Measurements from ENCODE around the gene BICD1. TPM values are rescaled to one million over a fixed set of nuclear protein-coding genes. Genes with fewer than 3 reads are reported as not detected.

Gene BICD1
- total and polyA plus RNA-seq, 4 donors = 3.0 to 42.6 (median 25.2) TPM

- no peak overlapping the region for H3K4me3 ChIP-seq (ENCODE audit: low read length in 2 of 2)
- 65 to 67% methylated on average over 1 of the region's 1 CpG for whole genome bisulfite sequencing, 2 donors
- no peak for DNase-seq
- no peaks in the 10 kb centered on the region for H3K4me1 ChIP-seq (ENCODE audit: control insufficient read depth in 1 of 2, insufficient read depth in 2 of 2, low read length in 2 of 2)
- intact Hi-C loops (cut with DNase I) = loop anchor here in 1 of 2 donors (2.0 to 5.0 kb wide), 2 partner anchors 38 to 243 kb away; no protein-coding TSS in a partner anchor
- H3K27ac ChIP-seq (ENCODE audit: low read depth in 1 of 2, low read length in 2 of 2) = no peak overlapping the region
- no peaks in the 10 kb centered on the region for H3K36me3 ChIP-seq (ENCODE audit: control insufficient read depth in 1 of 2, insufficient read depth in 2 of 2, low read length in 1 of 2)
- H3K9me3 ChIP-seq (ENCODE audit: control insufficient read depth, low read length) = no peaks in the 10 kb centered on the region
- ATAC-seq (ENCODE audit: low FRiP score) = no peak
- no peaks in the 10 kb centered on the region for H3K27me3 ChIP-seq (ENCODE audit: control insufficient read depth in 1 of 2, insufficient read depth in 2 of 2, low read length in 1 of 2)
Observed at GRCh38 chr12:32305163-32305562, 198.5 kb downstream of the BICD1 start.

- ATAC-seq (ENCODE audit: low FRiP score) = no peak
- WGBS, 2 donors = 72 to 88% methylated on average over 3 of the region's 3 CpGs
- intact Hi-C loops (cut with DNase I) = loop anchor here in 1 of 2 donors (5.0 kb wide), 1 partner anchor 245 kb away; no protein-coding TSS in a partner anchor
Observed at GRCh38 chr12:32307326-32307725, 200.7 kb downstream of the BICD1 start.

GRCh38 chr12:32309811-32310736, 203.4 kb downstream of the BICD1 start:
- Histone ChIP-seq H3K36me3 (ENCODE audit: control insufficient read depth in 1 of 2, insufficient read depth in 2 of 2, low read length in 1 of 2) (no peaks in the 10 kb centered on the region), H3K4me1 (ENCODE audit: control insufficient read depth in 1 of 2, insufficient read depth in 2 of 2, low read length in 2 of 2) (no peaks in the 10 kb centered on the region), H3K9me3 (ENCODE audit: control insufficient read depth, low read length) (no peaks in the 10 kb centered on the region), H3K4me3 (ENCODE audit: low read length in 2 of 2) (no peak overlapping the region), H3K27me3 (ENCODE audit: control insufficient read depth in 1 of 2, insufficient read depth in 2 of 2, low read length in 1 of 2) (no peaks in the 10 kb centered on the region), H3K27ac (ENCODE audit: low read depth in 1 of 2, low read length in 2 of 2) (no peak overlapping the region)
- 68 to 74% methylated on average over 10 of the region's 10 CpGs for WGBS, 2 donors
- intact Hi-C loops (cut with DNase I) = loop anchor here in 1 of 2 donors (5.0 kb wide), 2 partner anchors 248 to 653 kb away; partner anchors contain the start of gene ETFBKMT
- ATAC-seq (ENCODE audit: low FRiP score) (no peak), DNase-seq (no peak)

More at GRCh38 chr12:32307326-32307725, 200.7 kb downstream of the BICD1 start:
- no peak overlapping the region for H3K27ac ChIP-seq (ENCODE audit: low read depth in 1 of 2, low read length in 2 of 2)
- no peaks in the 10 kb centered on the region for H3K4me1 ChIP-seq (ENCODE audit: control insufficient read depth in 1 of 2, insufficient read depth in 2 of 2, low read length in 2 of 2)
- H3K36me3 ChIP-seq (ENCODE audit: control insufficient read depth in 1 of 2, insufficient read depth in 2 of 2, low read length in 1 of 2) = no peaks in the 10 kb centered on the region
- H3K4me3 ChIP-seq (ENCODE audit: low read length in 2 of 2) = no peak overlapping the region
- no peaks in the 10 kb centered on the region for H3K27me3 ChIP-seq (ENCODE audit: control insufficient read depth in 1 of 2, insufficient read depth in 2 of 2, low read length in 1 of 2)
- no peaks in the 10 kb centered on the region for H3K9me3 ChIP-seq (ENCODE audit: control insufficient read depth, low read length)
- DNase-seq = no peak

GRCh38 chr12:32312049-32312670, 205.5 kb downstream of the BICD1 start:
- H3K4me3 ChIP-seq (ENCODE audit: low read length in 2 of 2) = no peak overlapping the region
- ATAC-seq (ENCODE audit: low FRiP score) (no peak), DNase-seq (no peak)
- 76 to 83% methylated on average over 2 of the region's 2 CpGs for WGBS, 2 donors
- H3K27me3 ChIP-seq (ENCODE audit: control insufficient read depth in 1 of 2, insufficient read depth in 2 of 2, low read length in 1 of 2) = no peaks in the 10 kb centered on the region
- intact Hi-C loops (cut with DNase I) = loop anchor here in 1 of 2 donors (5.0 kb wide), 1 partner anchor 655 kb away; the partner anchor contains the start of gene ETFBKMT
- no peak overlapping the region for H3K27ac ChIP-seq (ENCODE audit: low read depth in 1 of 2, low read length in 2 of 2)
- no peaks in the 10 kb centered on the region for H3K4me1 ChIP-seq (ENCODE audit: control insufficient read depth in 1 of 2, insufficient read depth in 2 of 2, low read length in 2 of 2)
- H3K9me3 ChIP-seq (ENCODE audit: control insufficient read depth, low read length) = no peaks in the 10 kb centered on the region
- H3K36me3 ChIP-seq (ENCODE audit: control insufficient read depth in 1 of 2, insufficient read depth in 2 of 2, low read length in 1 of 2) = no peaks in the 10 kb centered on the region

GRCh38 chr12:32322354-32322753, 215.7 kb downstream of the BICD1 start:
- H3K27me3 ChIP-seq (ENCODE audit: control insufficient read depth in 1 of 2, insufficient read depth in 2 of 2, low read length in 1 of 2) = no peaks in the 10 kb centered on the region
- intact Hi-C loops (cut with DNase I) = no loop called here
- WGBS, 2 donors = 92 to 96% methylated on average over 7 of the region's 7 CpGs
- no peaks in the 10 kb centered on the region for H3K9me3 ChIP-seq (ENCODE audit: control insufficient read depth, low read length)
- no peaks in the 10 kb centered on the region for H3K36me3 ChIP-seq (ENCODE audit: control insufficient read depth in 1 of 2, insufficient read depth in 2 of 2, low read length in 1 of 2)
- H3K27ac ChIP-seq (ENCODE audit: low read depth in 1 of 2, low read length in 2 of 2) = no peak overlapping the region
- no peaks in the 10 kb centered on the region for H3K4me1 ChIP-seq (ENCODE audit: control insufficient read depth in 1 of 2, insufficient read depth in 2 of 2, low read length in 2 of 2)
- H3K4me3 ChIP-seq (ENCODE audit: low read length in 2 of 2) = no peak overlapping the region
- ATAC-seq (ENCODE audit: low FRiP score) = no peak
- DNase-seq = no peak

GRCh38 chr12:32331133-32331532, 224.5 kb downstream of the BICD1 start:
- Histone ChIP-seq H3K27me3 (ENCODE audit: control insufficient read depth in 1 of 2, insufficient read depth in 2 of 2, low read length in 1 of 2) (no peaks in the 10 kb centered on the region), H3K27ac (ENCODE audit: low read depth in 1 of 2, low read length in 2 of 2) (no peak overlapping the region), H3K4me3 (ENCODE audit: low read length in 2 of 2) (no peak overlapping the region), H3K4me1 (ENCODE audit: control insufficient read depth in 1 of 2, insufficient read depth in 2 of 2, low read length in 2 of 2) (no peaks in the 10 kb centered on the region), H3K36me3 (ENCODE audit: control insufficient read depth in 1 of 2, insufficient read depth in 2 of 2, low read length in 1 of 2) (peaks cover 0 to 4% of the 10 kb centered on the region in 2 donors), H3K9me3 (ENCODE audit: control insufficient read depth, low read length) (no peaks in the 10 kb centered on the region)
- no peak for ATAC-seq (ENCODE audit: low FRiP score)
- no peak for DNase-seq
- intact Hi-C loops (cut with DNase I) = no loop called here
- WGBS, 2 donors = 94 to 95% methylated on average over 2 of the region's 2 CpGs

GRCh38 chr12:32332446-32332845, 225.8 kb downstream of the BICD1 start:
- DNase-seq (no peak), ATAC-seq (ENCODE audit: low FRiP score) (no peak)
- Histone ChIP-seq H3K36me3 (ENCODE audit: control insufficient read depth in 1 of 2, insufficient read depth in 2 of 2, low read length in 1 of 2) (peaks cover 0 to 4% of the 10 kb centered on the region in 2 donors), H3K27ac (ENCODE audit: low read depth in 1 of 2, low read length in 2 of 2) (no peak overlapping the region), H3K4me3 (ENCODE audit: low read length in 2 of 2) (no peak overlapping the region), H3K9me3 (ENCODE audit: control insufficient read depth, low read length) (no peaks in the 10 kb centered on the region), H3K27me3 (ENCODE audit: control insufficient read depth in 1 of 2, insufficient read depth in 2 of 2, low read length in 1 of 2) (no peaks in the 10 kb centered on the region), H3K4me1 (ENCODE audit: control insufficient read depth in 1 of 2, insufficient read depth in 2 of 2, low read length in 2 of 2) (no peaks in the 10 kb centered on the region)
- intact Hi-C loops (cut with DNase I) = no loop called here
- 74 to 75% methylated on average over 3 of the region's 3 CpGs for WGBS, 2 donors

GRCh38 chr12:32334371-32334777, 227.7 kb downstream of the BICD1 start:
- Histone ChIP-seq H3K36me3 (ENCODE audit: control insufficient read depth in 1 of 2, insufficient read depth in 2 of 2, low read length in 1 of 2) (no peaks in the 10 kb centered on the region), H3K4me1 (ENCODE audit: control insufficient read depth in 1 of 2, insufficient read depth in 2 of 2, low read length in 2 of 2) (no peaks in the 10 kb centered on the region), H3K27me3 (ENCODE audit: control insufficient read depth in 1 of 2, insufficient read depth in 2 of 2, low read length in 1 of 2) (no peaks in the 10 kb centered on the region), H3K9me3 (ENCODE audit: control insufficient read depth, low read length) (no peaks in the 10 kb centered on the region), H3K4me3 (ENCODE audit: low read length in 2 of 2) (no peak overlapping the region), H3K27ac (ENCODE audit: low read depth in 1 of 2, low read length in 2 of 2) (no peak overlapping the region)
- ATAC-seq (ENCODE audit: low FRiP score) (no peak), DNase-seq (no peak)
- 93 to 94% methylated on average over 4 of the region's 4 CpGs for WGBS, 2 donors
- intact Hi-C loops (cut with DNase I) = no loop called here

All from aorta (tissue), 5 donors.